Liver (tissue), 3 donors: ENCODE results near the gene RNF13.

ENCODE experiments used
- EGR1 ChIP-seq, 2 donors: IDR thresholded peaks; 2 replicates each; pipeline ENCODE4 v1.6.1; 2016 to 2018; ENCODE audit warnings: antibody characterized with exemption in 2 of 2, low read depth in 2 of 2
- FOXA1 ChIP-seq: IDR thresholded peaks from 2 replicates; pipeline ENCODE4 v1.6.1; 2016; ENCODE audit warnings: antibody characterized with exemption
- GABPA ChIP-seq, 2 donors: IDR thresholded peaks in 1 of 2; conservative IDR thresholded peaks in 1 of 2; 2 replicates each; pipeline ENCODE4 v1.6.1; 2016; ENCODE audit warnings: antibody characterized with exemption in 2 of 2, mild to moderate bottlenecking in 1 of 2, moderate library complexity in 1 of 2
- JUND ChIP-seq, 2 donors: IDR thresholded peaks; 2 replicates each; pipeline ENCODE4 v1.6.1; 2016; ENCODE audit warnings: antibody characterized with exemption in 2 of 2
- RAD21 ChIP-seq, 2 donors: IDR thresholded peaks; 2 replicates each; pipeline ENCODE4 v1.6.1; 2016; ENCODE audit warnings: antibody characterized with exemption in 2 of 2, mild to moderate bottlenecking in 2 of 2
- RXRA ChIP-seq, 2 donors: IDR thresholded peaks; 2 replicates each; pipeline ENCODE4 v1.6.1; 2017 to 2018; ENCODE audit warnings: antibody characterized with exemption in 2 of 2, mild to moderate bottlenecking in 1 of 2
- SP1 ChIP-seq: IDR thresholded peaks from 2 replicates; pipeline ENCODE4 v1.6.1; 2018; ENCODE audit warnings: antibody characterized with exemption, mild to moderate bottlenecking
- TAF1 ChIP-seq: conservative IDR thresholded peaks from 2 replicates; pipeline ENCODE4 v1.6.1; 2016; ENCODE audit warnings: antibody characterized with exemption, mild to moderate bottlenecking
- YY1 ChIP-seq: IDR thresholded peaks from 2 replicates; pipeline ENCODE4 v1.6.1; 2016; ENCODE audit warnings: antibody characterized with exemption, mild to moderate bottlenecking
- TF ChIP-seq, protein P1 (sequence below): fragments of 150-350 bp; IDR thresholded peaks from 2 replicates; pipeline ENCODE4 v1.5.1; 2017; ENCODE audit warnings: improper control_type of control experiment, low read depth, low read length; ENCODE audit not compliant: missing input control
- TF ChIP-seq, protein P2 (sequence below): IDR thresholded peaks from 2 replicates; pipeline ENCODE4 v1.6.1; 2016; ENCODE audit warnings: antibody characterized with exemption
- TF ChIP-seq, protein P3 (sequence below): IDR thresholded peaks from 2 replicates; pipeline ENCODE4 v1.6.1; 2016; ENCODE audit warnings: antibody characterized with exemption
- TF ChIP-seq, protein P4 (sequence below): IDR thresholded peaks from 2 replicates; pipeline ENCODE4 v1.6.1; 2016; ENCODE audit warnings: antibody characterized with exemption, mild to moderate bottlenecking
- donor health status: healthy.
- donor health status: healthy.

DNA sequence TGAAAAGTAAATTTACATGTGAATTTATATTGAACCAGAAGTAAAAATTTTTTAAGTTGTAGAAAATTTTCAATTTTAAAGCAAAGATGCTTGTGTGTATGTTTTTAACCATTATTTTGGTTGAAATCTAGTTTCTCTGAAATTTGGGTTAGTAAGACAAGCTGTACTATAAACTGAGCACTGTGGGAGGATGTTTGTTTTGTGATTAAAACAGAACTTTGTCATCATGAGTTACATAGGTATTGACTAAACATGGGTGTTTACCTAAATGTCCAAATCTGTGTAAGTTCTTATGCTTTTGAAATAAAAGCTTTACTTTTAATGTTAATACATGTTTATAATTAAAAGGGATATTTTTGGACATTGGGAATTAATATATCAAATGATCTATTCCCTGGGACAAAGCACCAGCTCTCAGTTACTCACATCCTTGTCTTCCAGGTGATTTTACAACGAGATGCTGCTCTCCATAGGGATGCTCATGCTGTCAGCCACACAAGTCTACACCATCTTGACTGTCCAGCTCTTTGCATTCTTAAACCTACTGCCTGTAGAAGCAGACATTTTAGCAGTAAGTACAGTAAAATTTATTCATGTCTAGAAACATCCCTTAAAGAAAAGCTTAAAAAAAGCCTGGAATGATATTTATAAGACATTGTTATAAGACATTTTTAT lies 32.7 kb downstream of the RNF13 start:
- TF ChIP-seq TAF1 (no peak), RAD21 (IDR thresholded peaks at IDR 0.05) (no peak), RXRA (IDR thresholded peaks at IDR 0.05) (peak in 1 of 2 donors; percentile 49), FOXA1 (peak; percentile 92), GABPA (IDR thresholded peaks at IDR 0.05 in 1 of 2, conservative IDR thresholded peaks at IDR 0.05 in 1 of 2) (no peak), YY1 (peak; percentile 58), JUND (IDR thresholded peaks at IDR 0.05) (peak in 1 of 2 donors; percentile 56), EGR1 (IDR thresholded peaks at IDR 0.05; ENCODE audit: low read depth in 2 of 2) (no peak), SP1 (peak; percentile 21)
- TF ChIP-seq, protein P1, sequence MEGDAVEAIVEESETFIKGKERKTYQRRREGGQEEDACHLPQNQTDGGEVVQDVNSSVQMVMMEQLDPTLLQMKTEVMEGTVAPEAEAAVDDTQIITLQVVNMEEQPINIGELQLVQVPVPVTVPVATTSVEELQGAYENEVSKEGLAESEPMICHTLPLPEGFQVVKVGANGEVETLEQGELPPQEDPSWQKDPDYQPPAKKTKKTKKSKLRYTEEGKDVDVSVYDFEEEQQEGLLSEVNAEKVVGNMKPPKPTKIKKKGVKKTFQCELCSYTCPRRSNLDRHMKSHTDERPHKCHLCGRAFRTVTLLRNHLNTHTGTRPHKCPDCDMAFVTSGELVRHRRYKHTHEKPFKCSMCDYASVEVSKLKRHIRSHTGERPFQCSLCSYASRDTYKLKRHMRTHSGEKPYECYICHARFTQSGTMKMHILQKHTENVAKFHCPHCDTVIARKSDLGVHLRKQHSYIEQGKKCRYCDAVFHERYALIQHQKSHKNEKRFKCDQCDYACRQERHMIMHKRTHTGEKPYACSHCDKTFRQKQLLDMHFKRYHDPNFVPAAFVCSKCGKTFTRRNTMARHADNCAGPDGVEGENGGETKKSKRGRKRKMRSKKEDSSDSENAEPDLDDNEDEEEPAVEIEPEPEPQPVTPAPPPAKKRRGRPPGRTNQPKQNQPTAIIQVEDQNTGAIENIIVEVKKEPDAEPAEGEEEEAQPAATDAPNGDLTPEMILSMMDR: no peak
- TF ChIP-seq, protein P2, sequence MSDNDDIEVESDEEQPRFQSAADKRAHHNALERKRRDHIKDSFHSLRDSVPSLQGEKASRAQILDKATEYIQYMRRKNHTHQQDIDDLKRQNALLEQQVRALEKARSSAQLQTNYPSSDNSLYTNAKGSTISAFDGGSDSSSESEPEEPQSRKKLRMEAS: peak; percentile 26
- TF ChIP-seq, protein P3, sequence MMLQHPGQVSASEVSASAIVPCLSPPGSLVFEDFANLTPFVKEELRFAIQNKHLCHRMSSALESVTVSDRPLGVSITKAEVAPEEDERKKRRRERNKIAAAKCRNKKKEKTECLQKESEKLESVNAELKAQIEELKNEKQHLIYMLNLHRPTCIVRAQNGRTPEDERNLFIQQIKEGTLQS: peak; percentile 42
- TF ChIP-seq, protein P4, sequence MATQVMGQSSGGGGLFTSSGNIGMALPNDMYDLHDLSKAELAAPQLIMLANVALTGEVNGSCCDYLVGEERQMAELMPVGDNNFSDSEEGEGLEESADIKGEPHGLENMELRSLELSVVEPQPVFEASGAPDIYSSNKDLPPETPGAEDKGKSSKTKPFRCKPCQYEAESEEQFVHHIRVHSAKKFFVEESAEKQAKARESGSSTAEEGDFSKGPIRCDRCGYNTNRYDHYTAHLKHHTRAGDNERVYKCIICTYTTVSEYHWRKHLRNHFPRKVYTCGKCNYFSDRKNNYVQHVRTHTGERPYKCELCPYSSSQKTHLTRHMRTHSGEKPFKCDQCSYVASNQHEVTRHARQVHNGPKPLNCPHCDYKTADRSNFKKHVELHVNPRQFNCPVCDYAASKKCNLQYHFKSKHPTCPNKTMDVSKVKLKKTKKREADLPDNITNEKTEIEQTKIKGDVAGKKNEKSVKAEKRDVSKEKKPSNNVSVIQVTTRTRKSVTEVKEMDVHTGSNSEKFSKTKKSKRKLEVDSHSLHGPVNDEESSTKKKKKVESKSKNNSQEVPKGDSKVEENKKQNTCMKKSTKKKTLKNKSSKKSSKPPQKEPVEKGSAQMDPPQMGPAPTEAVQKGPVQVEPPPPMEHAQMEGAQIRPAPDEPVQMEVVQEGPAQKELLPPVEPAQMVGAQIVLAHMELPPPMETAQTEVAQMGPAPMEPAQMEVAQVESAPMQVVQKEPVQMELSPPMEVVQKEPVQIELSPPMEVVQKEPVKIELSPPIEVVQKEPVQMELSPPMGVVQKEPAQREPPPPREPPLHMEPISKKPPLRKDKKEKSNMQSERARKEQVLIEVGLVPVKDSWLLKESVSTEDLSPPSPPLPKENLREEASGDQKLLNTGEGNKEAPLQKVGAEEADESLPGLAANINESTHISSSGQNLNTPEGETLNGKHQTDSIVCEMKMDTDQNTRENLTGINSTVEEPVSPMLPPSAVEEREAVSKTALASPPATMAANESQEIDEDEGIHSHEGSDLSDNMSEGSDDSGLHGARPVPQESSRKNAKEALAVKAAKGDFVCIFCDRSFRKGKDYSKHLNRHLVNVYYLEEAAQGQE: peak; percentile 52
